ENCODE results near the gene EFEMP1. TPM values are rescaled to one million over a fixed set of nuclear protein-coding genes. Genes with fewer than 3 reads are reported as not detected.

Gene EFEMP1
- total RNA-seq, 1 experiment from 2014 or later: 0.34 TPM

DNA sequence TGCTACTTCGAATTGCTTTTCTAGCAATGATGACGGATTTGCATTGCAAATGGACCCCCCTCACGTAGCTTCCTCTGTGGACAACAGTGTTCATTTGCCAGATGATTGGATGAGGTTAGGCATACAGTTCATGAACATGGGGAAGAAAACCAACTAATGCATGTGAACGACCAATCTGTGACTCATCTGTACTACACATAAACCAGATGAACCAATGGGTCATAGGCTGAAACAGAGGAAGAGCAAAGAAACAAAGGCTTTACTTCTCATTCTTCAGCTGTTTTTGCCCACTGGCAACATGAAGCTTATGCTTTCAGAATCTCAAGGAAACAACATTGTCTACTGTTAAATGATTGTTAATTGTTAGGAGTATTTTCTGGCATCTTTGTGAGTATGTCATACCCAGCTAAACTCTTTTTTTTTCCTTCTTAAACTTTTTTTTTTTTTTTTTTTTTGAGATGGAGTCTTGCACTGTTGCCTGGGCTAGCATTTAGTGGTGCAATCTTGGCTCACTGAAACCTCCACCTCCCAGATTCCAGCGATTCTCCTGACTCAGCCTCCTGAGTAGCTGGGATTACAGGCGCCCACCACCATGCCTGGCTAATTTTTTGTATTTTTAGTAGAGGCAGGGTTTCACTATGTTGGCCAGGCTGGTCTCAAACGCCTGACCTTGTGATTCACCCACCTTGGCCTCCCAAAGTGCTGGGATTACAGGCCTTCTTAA lies 35.5 kb downstream of the EFEMP1 start:
- H3K36me3 ChIP-seq (ENCODE audit: control insufficient read depth in 1 of 2, insufficient read depth in 2 of 2, low read length in 2 of 2): no peaks in the 10 kb centered on the region
- POLR2A ChIA-PET: no interaction called here

DNA sequence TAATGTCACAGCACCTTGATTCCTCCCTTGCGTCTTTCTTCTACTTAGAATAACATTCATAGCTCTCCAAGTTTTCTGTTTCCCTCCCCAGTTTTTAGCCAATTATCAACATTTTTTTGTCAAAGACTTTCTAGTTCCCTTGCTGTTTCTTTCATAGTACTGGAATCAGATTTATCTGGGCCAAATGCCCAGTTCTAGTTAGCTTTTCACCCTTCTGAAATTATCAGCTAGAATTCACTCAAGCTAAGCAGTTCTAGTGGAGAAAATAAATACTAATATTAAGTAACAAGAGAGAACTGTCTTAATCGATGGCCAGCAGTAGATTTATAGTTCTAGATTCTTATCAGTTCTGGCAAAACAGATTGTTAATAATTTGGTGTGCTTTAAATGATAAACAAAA lies 36.2 kb downstream of the EFEMP1 start:
- TF ChIP-seq, protein P1, sequence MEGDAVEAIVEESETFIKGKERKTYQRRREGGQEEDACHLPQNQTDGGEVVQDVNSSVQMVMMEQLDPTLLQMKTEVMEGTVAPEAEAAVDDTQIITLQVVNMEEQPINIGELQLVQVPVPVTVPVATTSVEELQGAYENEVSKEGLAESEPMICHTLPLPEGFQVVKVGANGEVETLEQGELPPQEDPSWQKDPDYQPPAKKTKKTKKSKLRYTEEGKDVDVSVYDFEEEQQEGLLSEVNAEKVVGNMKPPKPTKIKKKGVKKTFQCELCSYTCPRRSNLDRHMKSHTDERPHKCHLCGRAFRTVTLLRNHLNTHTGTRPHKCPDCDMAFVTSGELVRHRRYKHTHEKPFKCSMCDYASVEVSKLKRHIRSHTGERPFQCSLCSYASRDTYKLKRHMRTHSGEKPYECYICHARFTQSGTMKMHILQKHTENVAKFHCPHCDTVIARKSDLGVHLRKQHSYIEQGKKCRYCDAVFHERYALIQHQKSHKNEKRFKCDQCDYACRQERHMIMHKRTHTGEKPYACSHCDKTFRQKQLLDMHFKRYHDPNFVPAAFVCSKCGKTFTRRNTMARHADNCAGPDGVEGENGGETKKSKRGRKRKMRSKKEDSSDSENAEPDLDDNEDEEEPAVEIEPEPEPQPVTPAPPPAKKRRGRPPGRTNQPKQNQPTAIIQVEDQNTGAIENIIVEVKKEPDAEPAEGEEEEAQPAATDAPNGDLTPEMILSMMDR (IDR thresholded peaks at IDR 0.05 in 2 of 3, conservative IDR thresholded peaks at IDR 0.05 in 1 of 3; ENCODE audit: borderline replicate concordance in 1 of 3, insufficient read depth in 1 of 3, low read depth in 2 of 3, low read length in 2 of 3): no peak
- TF ChIP-seq ZFX (IDR thresholded peaks at IDR 0.05) (no peak), POLR2A (IDR thresholded peaks at IDR 0.05; ENCODE audit: borderline replicate concordance, extremely low read depth, insufficient read depth, insufficient read length) (no peak), SRF (IDR thresholded peaks at IDR 0.05; ENCODE audit: low read depth) (no peak), EZH2phosphoT487 (IDR thresholded peaks at IDR 0.05; ENCODE audit: borderline replicate concordance) (no peak), TCF7L2 (IDR thresholded peaks at IDR 0.05; ENCODE audit: borderline replicate concordance, extremely low read depth, insufficient read depth, insufficient read length) (no peak)
- no TSS peak for BruUV-seq (replicated peaks)
- ChIA-PET RAD21 (ENCODE audit: low non-redundant PET in 1 of 2, low total read pairs in 2 of 2, uncharacterized antibody in 2 of 2, unreplicated experiment in 2 of 2) (no interaction called here), POLR2A (no interaction called here), CTCF (no interaction called here)
- Histone ChIP-seq H3K27me3 (ENCODE audit: insufficient read depth, low read length) (no peaks in the 10 kb centered on the region), H3K36me3 (ENCODE audit: control insufficient read depth in 1 of 2, insufficient read depth in 2 of 2, low read length in 2 of 2) (no peaks in the 10 kb centered on the region), H3K4me3 (replicated peaks in 1 of 2; ENCODE audit: low read depth in 1 of 2, low read length in 2 of 2) (no peak overlapping the region), H3K9me3 (ENCODE audit: control insufficient read depth in 1 of 2, insufficient read depth in 1 of 2, low read depth in 1 of 2, low read length in 2 of 2) (no peaks in the 10 kb centered on the region), H3K9ac (ENCODE audit: low read length) (no peak overlapping the region), H4K20me1 (ENCODE audit: insufficient read depth) (no peaks in the 10 kb centered on the region), H3K4me2 (ENCODE audit: low read length) (no peak overlapping the region), H3K79me2 (ENCODE audit: insufficient read depth, low read length) (no peaks in the 10 kb centered on the region), H3K4me1 (ENCODE audit: control insufficient read depth in 1 of 2, insufficient read depth in 2 of 2, low read length in 2 of 2) (peaks cover 0 to 12% of the 10 kb centered on the region in 2 experiments; a peak in 2 of 4 replicates), H3K27ac (ENCODE audit: low read depth, low read length) (no peak overlapping the region), H3K9me2 (ENCODE audit: insufficient read depth) (no peaks in the 10 kb centered on the region), H2AFZ (ENCODE audit: low read depth, low read length, poor library complexity, severe bottlenecking) (no peak overlapping the region)
- DNase-seq (ENCODE audit: low read depth, low spot score) (no peak), ATAC-seq (no peak)
- intact Hi-C loops (cut with micrococcal nuclease): no loop called here

More for the DNA sequence above, 35.5 kb downstream of the EFEMP1 start:
- Histone ChIP-seq H3K4me2 (ENCODE audit: low read length) (no peak overlapping the region), H3K9me2 (ENCODE audit: insufficient read depth) (no peaks in the 10 kb centered on the region), H3K4me1 (ENCODE audit: control insufficient read depth in 1 of 2, insufficient read depth in 2 of 2, low read length in 2 of 2) (peaks cover 0 to 12% of the 10 kb centered on the region in 2 experiments; a peak in 2 of 4 replicates), H3K9me3 (ENCODE audit: control insufficient read depth in 1 of 2, insufficient read depth in 1 of 2, low read depth in 1 of 2, low read length in 2 of 2) (no peaks in the 10 kb centered on the region), H3K27me3 (ENCODE audit: insufficient read depth, low read length) (no peaks in the 10 kb centered on the region), H3K4me3 (replicated peaks in 1 of 2; ENCODE audit: low read depth in 1 of 2, low read length in 2 of 2) (no peak overlapping the region), H3K9ac (ENCODE audit: low read length) (no peak overlapping the region), H4K20me1 (ENCODE audit: insufficient read depth) (no peaks in the 10 kb centered on the region), H2AFZ (ENCODE audit: low read depth, low read length, poor library complexity, severe bottlenecking) (peak overlapping the region; percentile 27), H3K27ac (ENCODE audit: low read depth, low read length) (no peak overlapping the region), H3K79me2 (ENCODE audit: insufficient read depth, low read length) (no peaks in the 10 kb centered on the region)
- intact Hi-C loops (cut with micrococcal nuclease): no loop called here
- no peak for ATAC-seq
- no peak for TF ChIP-seq ELF1 (IDR thresholded peaks at IDR 0.05; ENCODE audit: borderline replicate concordance, low read depth)
- no peak for TF ChIP-seq SIN3A (IDR thresholded peaks at IDR 0.05; ENCODE audit: low read depth)
- no peak for DNase-seq (ENCODE audit: low read depth, low spot score)
- no TSS peak for BruUV-seq (replicated peaks)
- ChIA-PET CTCF (no interaction called here), RAD21 (ENCODE audit: low non-redundant PET in 1 of 2, low total read pairs in 2 of 2, uncharacterized antibody in 2 of 2, unreplicated experiment in 2 of 2) (no interaction called here)
